CD14-positive monocyte (primary cell): Measurements from ENCODE around the gene ARHGAP45. TPM values are rescaled to one million over a fixed set of nuclear protein-coding genes. Genes with fewer than 3 reads are reported as not detected.

Source experiments
- DNase-seq, 3 donors: peaks; one replicate each; pipeline ENCODE4 v3.0.0-alpha.2; 2011 to 2022
- H2AFZ ChIP-seq: 2 replicates; pipeline ENCODE4 v1.6.0; 2012; ENCODE audit warnings: mild to moderate bottlenecking, low read depth, low read length, inconsistent platforms; ENCODE audit not compliant: insufficient read depth, poor library complexity, severe bottlenecking
- H3K27ac ChIP-seq, 2 donors: 1 replicate in 1 of 2; 2 replicates in 1 of 2; pipeline ENCODE4 v1.5.1; 2012 to 2013; ENCODE audit warnings: low read length in 2 of 2, control low read depth in 1 of 2, inconsistent platforms in 1 of 2, low read depth in 1 of 2, mild to moderate bottlenecking in 1 of 2
- H3K27me3 ChIP-seq, 2 donors: one replicate each; pipeline versions ENCODE4 v1.6.0 to v1.6.1; 2011 to 2013; ENCODE audit warnings: low read length in 2 of 2; ENCODE audit not compliant: control insufficient read depth in 2 of 2, insufficient read depth in 2 of 2
- H3K36me3 ChIP-seq, 2 donors: replicated peaks in 1 of 2; 1 replicate in 1 of 2; 2 replicates in 1 of 2; pipeline versions ENCODE4 v1.5.1 to v1.6.1; 2012 to 2013; ENCODE audit warnings: low read length in 2 of 2, control low read depth in 1 of 2, inconsistent platforms in 1 of 2, mild to moderate bottlenecking in 1 of 2; ENCODE audit not compliant: insufficient read depth in 2 of 2, control insufficient read depth in 1 of 2
- H3K4me1 ChIP-seq, 2 donors: 1 replicate in 1 of 2; 2 replicates in 1 of 2; pipeline versions ENCODE4 v1.5.1 to v1.6.1; 2012 to 2013; ENCODE audit warnings: low read length in 2 of 2, control low read depth in 1 of 2, inconsistent platforms in 1 of 2, mild to moderate bottlenecking in 1 of 2, moderate library complexity in 1 of 2; ENCODE audit not compliant: insufficient read depth in 2 of 2, control insufficient read depth in 1 of 2
- H3K4me2 ChIP-seq: replicated peaks from 2 replicates; pipeline ENCODE3; 2012; ENCODE audit warnings: low read length, moderate library complexity, mild to moderate bottlenecking; ENCODE audit not compliant: poor library complexity, severe bottlenecking; ENCODE audit errors: extremely low read depth
- H3K4me3 ChIP-seq, 3 experiments: fragments of 200-600 bp in 1 of 3; sonication (generic) in 1 of 3; replicated peaks in 1 of 3; 1 replicate in 2 of 3; 2 replicates in 1 of 3; pipeline ENCODE4 v1.5.1; 2011 to 2013; ENCODE audit warnings: low read length in 3 of 3, mild to moderate bottlenecking in 3 of 3, control low read depth in 2 of 3, low read depth in 2 of 3, inconsistent platforms in 1 of 3, moderate library complexity in 1 of 3
- H3K79me2 ChIP-seq: 2 replicates; pipeline ENCODE4 v1.6.0; 2012; ENCODE audit warnings: mild to moderate bottlenecking, control low read depth, inconsistent platforms, low read length, moderate library complexity; ENCODE audit not compliant: insufficient read depth
- H3K9ac ChIP-seq: 2 replicates; pipeline ENCODE4 v1.6.0; 2017; ENCODE audit warnings: low read length, mild to moderate bottlenecking; ENCODE audit not compliant: insufficient read depth, poor library complexity, severe bottlenecking
- H3K9me3 ChIP-seq, 2 donors: replicated peaks in 1 of 2; 1 replicate in 1 of 2; 2 replicates in 1 of 2; pipeline versions ENCODE4 v1.5.1 to v1.6.1; 2012 to 2013; ENCODE audit warnings: low read length in 2 of 2, control low read depth in 1 of 2; ENCODE audit not compliant: control insufficient read depth in 1 of 2, insufficient read depth in 1 of 2
- H4K20me1 ChIP-seq: 2 replicates; pipeline ENCODE4 v1.6.0; 2012; ENCODE audit warnings: mild to moderate bottlenecking, low read length, control low read depth, moderate library complexity; ENCODE audit not compliant: insufficient read depth
- H3K27ac Mint-ChIP-seq, 7 donors: one replicate each; pipeline ENCODE4 v1.8.0; 2020; ENCODE audit warnings: mild to moderate bottlenecking in 7 of 7, mixed read lengths in 7 of 7, moderate library complexity in 6 of 7, inconsistent platforms in 2 of 7
- H3K27me3 Mint-ChIP-seq, 3 donors: one replicate each; pipeline ENCODE4 v1.8.0; 2021 to 2022; ENCODE audit warnings: low read depth in 3 of 3, mild to moderate bottlenecking in 3 of 3, mixed read lengths in 3 of 3, moderate library complexity in 3 of 3, inconsistent platforms in 1 of 3
- H3K36me3 Mint-ChIP-seq, 2 donors: one replicate each; pipeline ENCODE4 v1.8.0; 2020; ENCODE audit warnings: mixed read lengths in 2 of 2, inconsistent platforms in 1 of 2, mild to moderate bottlenecking in 1 of 2
- H3K4me1 Mint-ChIP-seq: one replicate; pipeline ENCODE4 v1.8.0; 2020; ENCODE audit warnings: mild to moderate bottlenecking, mixed read lengths
- H3K4me3 Mint-ChIP-seq, 2 donors: one replicate each; pipeline ENCODE4 v1.8.0; 2020; ENCODE audit warnings: mild to moderate bottlenecking in 2 of 2, mixed read lengths in 2 of 2, moderate library complexity in 1 of 2
- H3K9me3 Mint-ChIP-seq, 7 donors: one replicate each; pipeline ENCODE4 v1.8.0; 2020 to 2022; ENCODE audit warnings: mixed read lengths in 7 of 7, mild to moderate bottlenecking in 6 of 7, moderate library complexity in 6 of 7, inconsistent platforms in 2 of 7
- CTCF ChIP-seq: fragments of 200-600 bp; IDR thresholded peaks from one replicate; pipeline ENCODE4 v1.8.0; 2022; ENCODE audit warnings: antibody characterized with exemption, mild to moderate bottlenecking
- WGBS: methylation state at CpG from one replicate; pipeline ENCODE4 v1.1.5; 2013; ENCODE audit warnings: missing lambda C conversion rate; ENCODE audit not compliant: insufficient coverage; 5-methylcytosine and 5-hydroxymethylcytosine counted together
- intact Hi-C, 2 donors: fragments of 100-400 bp; cut with micrococcal nuclease; formaldehyde crosslinking; loops; one replicate each; pipeline versions ENCODE4 v1.15.0 to v1.15.1; 2023
- polyA plus RNA-seq, 3 donors: library from polyadenylated mRNA; depleted of rRNA in 1 of 3; unstranded in 2 of 3; stranded (reverse) in 1 of 3; fragments of 300-500 nt in 2 of 3; fragments of >200 nt in 1 of 3; fragmentation: Illumina TruSeq in 2 of 3; gene quantifications; 1 replicate in 2 of 3; 2 replicates in 1 of 3; pipeline ENCODE4 v1.2.3, GENCODE V29; 2012 to 2021

Gene ARHGAP45
- polyA plus RNA-seq, 3 donors: 108 to 308 (median 137) TPM

GRCh38 chr19:1017906-1018305 is 49.1 kb upstream of the ARHGAP45 start:
- Mint-ChIP-seq H3K36me3 (peaks cover 11 to 34% of the 10 kb centered on the region in 2 donors), H3K9me3 (no peaks in the 10 kb centered on the region), H3K27me3 (peaks cover 0 to 1% (median 0%) of the 10 kb centered on the region in 3 donors), H3K4me1 (peaks cover 44% of the 10 kb centered on the region), H3K27ac (peak overlapping the region in 2 of 7 donors; percentile 54 to 81), H3K4me3 (no peak overlapping the region)
- Histone ChIP-seq H3K4me3 (no peak overlapping the region), H3K27ac (peak overlapping the region in 1 of 2 donors; percentile 60), H3K36me3 (peaks cover 22 to 27% of the 10 kb centered on the region in 2 donors), H2AFZ (no peak overlapping the region), H3K9me3 (no peaks in the 10 kb centered on the region), H3K4me2 (no peak overlapping the region), H3K9ac (peak overlapping the region; percentile 18), H3K27me3 (no peaks in the 10 kb centered on the region), H3K79me2 (peaks cover 78% of the 10 kb centered on the region), H4K20me1 (peaks cover 78% of the 10 kb centered on the region), H3K4me1 (peaks cover 49 to 53% of the 10 kb centered on the region in 2 donors)
- no peak for DNase-seq
- 100% methylated on average over 9 of the region's 9 CpGs for WGBS
- intact Hi-C loops: no loop called here
- TF ChIP-seq CTCF: no peak

- no peak for DNase-seq
- H3K4me1 Mint-ChIP-seq: peaks cover 44% of the 10 kb centered on the region
- Histone ChIP-seq H3K9ac (peak overlapping the region; percentile 18), H3K27me3 (no peaks in the 10 kb centered on the region), H3K79me2 (peaks cover 75% of the 10 kb centered on the region), H3K4me1 (peaks cover 49 to 53% of the 10 kb centered on the region in 2 donors), H2AFZ (no peak overlapping the region), H3K9me3 (no peaks in the 10 kb centered on the region), H3K36me3 (peaks cover 17 to 22% of the 10 kb centered on the region in 2 donors), H4K20me1 (peaks cover 73% of the 10 kb centered on the region), H3K4me2 (no peak overlapping the region), H3K4me3 (no peak overlapping the region), H3K27ac (peak overlapping the region in 1 of 2 donors; percentile 60)
- TF ChIP-seq CTCF: no peak
- H3K27me3 Mint-ChIP-seq: peaks cover 0 to 1% (median 0%) of the 10 kb centered on the region in 3 donors
- intact Hi-C loops: no loop called here
- 84% methylated on average over 5 of the region's 5 CpGs for WGBS
- peak overlapping the region in 5 of 7 donors; percentile 13 to 81 (median 53) for H3K27ac Mint-ChIP-seq
- no peaks in the 10 kb centered on the region for H3K9me3 Mint-ChIP-seq
- H3K36me3 Mint-ChIP-seq: peaks cover 10 to 30% of the 10 kb centered on the region in 2 donors
- no peak overlapping the region for H3K4me3 Mint-ChIP-seq
Observed at GRCh38 chr19:1018393-1018792, 48.6 kb upstream of the ARHGAP45 start.
